GM19238 (cell line): ENCODE measurements around the gene TRIP12.
A peak's percentile ranks its signal among the peaks of the same experiment; 100 is the strongest.
"Not testable (repeated sequence)": the region's sequence is repeated elsewhere in the genome, so short reads cannot be mapped to it uniquely, and the experiment has no call there.

Source experiments
- DNase-seq: peaks from one replicate; pipeline ENCODE4 v3.0.0; 2011; ENCODE audit warnings: low spot score; ENCODE audit not compliant: insufficient read length

TRIP12 gene

GRCh38 chr2:229874647-229875046, 47.2 kb downstream of the TRIP12 start:
- no peak for DNase-seq

- no peak for DNase-seq
Measured at GRCh38 chr2:229873123-229873581, 48.7 kb downstream of the TRIP12 start.

GRCh38 chr2:229870903-229871656, 50.7 kb downstream of the TRIP12 start:
- no peak for DNase-seq

- DNase-seq = no peak
Measured at GRCh38 chr2:229869226-229869625, 52.6 kb downstream of the TRIP12 start.

GRCh38 chr2:229868794-229869193, 53.0 kb downstream of the TRIP12 start:
- no peak for DNase-seq

GRCh38 chr2:229865033-229865432, 56.8 kb downstream of the TRIP12 start:
- no peak for DNase-seq

- DNase-seq = no peak
Measured at GRCh38 chr2:229861431-229861830, 60.4 kb downstream of the TRIP12 start.

- DNase-seq = no peak
Measured at GRCh38 chr2:229860334-229860733, 61.5 kb downstream of the TRIP12 start.

GRCh38 chr2:229858351-229858750, 63.5 kb downstream of the TRIP12 start:
- no peak for DNase-seq

- no peak for DNase-seq
Measured at GRCh38 chr2:229857634-229858033, 64.2 kb downstream of the TRIP12 start.

- no peak for DNase-seq
Measured at GRCh38 chr2:229856413-229856812, 65.4 kb downstream of the TRIP12 start.

GRCh38 chr2:229855116-229855515, 66.7 kb downstream of the TRIP12 start:
- no peak for DNase-seq

GRCh38 chr2:229852565-229852964, 69.2 kb downstream of the TRIP12 start:
- DNase-seq = peak; percentile 39

GRCh38 chr2:229851870-229852269, 69.9 kb downstream of the TRIP12 start:
- DNase-seq = no peak

GRCh38 chr2:229850355-229851275, 71.2 kb downstream of the TRIP12 start:
- not testable (repeated sequence) for DNase-seq

GRCh38 chr2:229849073-229849472, 72.7 kb downstream of the TRIP12 start:
- DNase-seq = no peak

- no peak for DNase-seq
Measured at GRCh38 chr2:229843613-229844012, 78.2 kb downstream of the TRIP12 start.

GRCh38 chr2:229838729-229839128, 83.1 kb downstream of the TRIP12 start:
- no peak for DNase-seq

- no peak for DNase-seq
Measured at GRCh38 chr2:229836847-229837246, 85.0 kb downstream of the TRIP12 start.

- no peak for DNase-seq
Measured at GRCh38 chr2:229835596-229836283, 86.1 kb downstream of the TRIP12 start.

GRCh38 chr2:229834368-229834767, 87.4 kb downstream of the TRIP12 start:
- DNase-seq = not testable (repeated sequence)

- DNase-seq = no peak
Measured at GRCh38 chr2:229832510-229832898, 89.3 kb downstream of the TRIP12 start.
